HepG2 (cell line): ENCODE measurements around the gene APCDD1L. TPM values are rescaled to one million over a fixed set of nuclear protein-coding genes. Genes with fewer than 3 reads are reported as not detected.

Experiments used
- FOXK2 ChIP-seq: fragments of 450-650 bp; IDR thresholded peaks from 2 replicates; pipeline ENCODE4 v1.6.1; 2016
- GATA4 ChIP-seq: sonication (generic); IDR thresholded peaks from 2 replicates; pipeline ENCODE4 v1.6.1; 2016; ENCODE audit warnings: antibody characterized with exemption, low read depth, borderline replicate concordance
- NFRKB ChIP-seq: fragments of 450-650 bp; IDR thresholded peaks from 2 replicates; pipeline ENCODE4 v1.6.1; 2017
- SPEN ChIP-seq: sonication (generic); formaldehyde crosslinking; IDR thresholded peaks from 2 replicates; pipeline ENCODE4 v1.5.1; 2020; ENCODE audit warnings: low read depth, mild to moderate bottlenecking, missing genetic modification reagents
- ZNF292 ChIP-seq: sonication (generic); formaldehyde crosslinking; IDR thresholded peaks from 2 replicates; pipeline ENCODE4 v1.8.1; 2022; ENCODE audit warnings: mild to moderate bottlenecking, low read depth, missing genetic modification reagents, borderline replicate concordance
- ZNF563 ChIP-seq: sonication (generic); formaldehyde crosslinking; IDR thresholded peaks from 2 replicates; pipeline ENCODE4 v1.8.0; 2022; ENCODE audit warnings: mild to moderate bottlenecking, moderate library complexity, missing genetic modification reagents
- ZNF703 ChIP-seq: sonication (generic); formaldehyde crosslinking; IDR thresholded peaks from 2 replicates; pipeline ENCODE4 v1.5.1; 2020; ENCODE audit warnings: missing genetic modification reagents, mild to moderate bottlenecking, moderate library complexity, borderline replicate concordance
- ZNF768 ChIP-seq: sonication (generic); formaldehyde crosslinking; IDR thresholded peaks from 2 replicates; pipeline ENCODE4 v1.4.0; 2020; ENCODE audit warnings: missing genetic modification reagents
- polyA plus RNA-seq, 8 experiments: library from polyadenylated mRNA; depleted of rRNA in 3 of 8; stranded (reverse) in 7 of 8; unstranded in 1 of 8; fragments of >200 nt; fragmentation: Illumina TruSeq in 4 of 8; extraction: Trizol in 4 of 8; gene quantifications; 2 replicates each; pipeline versions ENCODE4 v1.2.1 to v1.2.3, GENCODE V29; 2011 to 2016; ENCODE audit warnings: low read depth in 4 of 8, missing spikeins in 1 of 8, mixed read lengths in 1 of 8; ENCODE audit not compliant: insufficient read depth in 1 of 8
- total RNA-seq, 5 experiments: library from RNA; depleted of rRNA; stranded (reverse); fragments of >200 nt; fragmentation: Illumina TruSeq; extraction: Trizol; gene quantifications; 2 replicates each; pipeline ENCODE4 v1.2.3, GENCODE V29; 2016; ENCODE audit warnings: low read depth in 1 of 5
- TF ChIP-seq, protein P1 (sequence below): sonication (generic); formaldehyde crosslinking; IDR thresholded peaks from 2 replicates; pipeline ENCODE4 v1.5.1; 2020; ENCODE audit warnings: mild to moderate bottlenecking, missing genetic modification reagents, borderline replicate concordance
- TF ChIP-seq, protein P2 (sequence below): sonication (generic); formaldehyde crosslinking; IDR thresholded peaks from 2 replicates; pipeline ENCODE4 v1.8.1; 2023; ENCODE audit warnings: missing genetic modification reagents, inconsistent platforms, borderline replicate concordance

The APCDD1L gene
- total and polyA plus RNA-seq, 2 of the 13 experiments (the other 11 are each of a cell fraction or from before 2014, with no cell fraction given) = not detected

DNA sequence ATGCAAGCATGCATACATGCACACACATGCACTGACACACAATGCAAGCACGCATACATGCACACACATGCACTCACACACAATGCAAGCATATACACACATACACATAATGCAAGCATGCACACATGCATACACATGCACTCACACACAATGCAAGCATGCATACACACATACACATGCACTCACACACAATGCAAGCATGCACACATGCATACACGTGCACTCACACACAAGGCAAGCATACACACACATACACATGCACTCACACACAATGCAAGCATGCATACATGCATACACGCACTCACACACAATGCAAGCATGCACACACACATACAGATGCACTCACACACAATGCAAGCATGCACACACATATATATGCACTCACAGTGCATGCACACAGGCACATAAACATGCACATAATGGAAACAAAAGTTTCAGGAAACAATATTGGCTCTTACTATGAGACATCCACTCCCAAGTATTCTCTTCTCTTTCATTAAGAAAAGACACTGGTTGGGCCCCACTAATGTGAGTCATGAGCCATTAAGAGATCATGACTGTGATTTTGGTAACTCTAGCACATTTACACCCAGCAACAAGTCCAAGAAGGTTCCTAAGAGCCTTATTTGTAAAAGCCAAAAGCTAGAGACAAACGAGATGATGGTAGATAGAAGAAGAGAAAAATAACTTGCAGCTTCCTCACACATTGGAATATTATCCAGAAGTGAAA, 22.2 kb downstream of the APCDD1L start (continued):
- TF ChIP-seq, protein P1, sequence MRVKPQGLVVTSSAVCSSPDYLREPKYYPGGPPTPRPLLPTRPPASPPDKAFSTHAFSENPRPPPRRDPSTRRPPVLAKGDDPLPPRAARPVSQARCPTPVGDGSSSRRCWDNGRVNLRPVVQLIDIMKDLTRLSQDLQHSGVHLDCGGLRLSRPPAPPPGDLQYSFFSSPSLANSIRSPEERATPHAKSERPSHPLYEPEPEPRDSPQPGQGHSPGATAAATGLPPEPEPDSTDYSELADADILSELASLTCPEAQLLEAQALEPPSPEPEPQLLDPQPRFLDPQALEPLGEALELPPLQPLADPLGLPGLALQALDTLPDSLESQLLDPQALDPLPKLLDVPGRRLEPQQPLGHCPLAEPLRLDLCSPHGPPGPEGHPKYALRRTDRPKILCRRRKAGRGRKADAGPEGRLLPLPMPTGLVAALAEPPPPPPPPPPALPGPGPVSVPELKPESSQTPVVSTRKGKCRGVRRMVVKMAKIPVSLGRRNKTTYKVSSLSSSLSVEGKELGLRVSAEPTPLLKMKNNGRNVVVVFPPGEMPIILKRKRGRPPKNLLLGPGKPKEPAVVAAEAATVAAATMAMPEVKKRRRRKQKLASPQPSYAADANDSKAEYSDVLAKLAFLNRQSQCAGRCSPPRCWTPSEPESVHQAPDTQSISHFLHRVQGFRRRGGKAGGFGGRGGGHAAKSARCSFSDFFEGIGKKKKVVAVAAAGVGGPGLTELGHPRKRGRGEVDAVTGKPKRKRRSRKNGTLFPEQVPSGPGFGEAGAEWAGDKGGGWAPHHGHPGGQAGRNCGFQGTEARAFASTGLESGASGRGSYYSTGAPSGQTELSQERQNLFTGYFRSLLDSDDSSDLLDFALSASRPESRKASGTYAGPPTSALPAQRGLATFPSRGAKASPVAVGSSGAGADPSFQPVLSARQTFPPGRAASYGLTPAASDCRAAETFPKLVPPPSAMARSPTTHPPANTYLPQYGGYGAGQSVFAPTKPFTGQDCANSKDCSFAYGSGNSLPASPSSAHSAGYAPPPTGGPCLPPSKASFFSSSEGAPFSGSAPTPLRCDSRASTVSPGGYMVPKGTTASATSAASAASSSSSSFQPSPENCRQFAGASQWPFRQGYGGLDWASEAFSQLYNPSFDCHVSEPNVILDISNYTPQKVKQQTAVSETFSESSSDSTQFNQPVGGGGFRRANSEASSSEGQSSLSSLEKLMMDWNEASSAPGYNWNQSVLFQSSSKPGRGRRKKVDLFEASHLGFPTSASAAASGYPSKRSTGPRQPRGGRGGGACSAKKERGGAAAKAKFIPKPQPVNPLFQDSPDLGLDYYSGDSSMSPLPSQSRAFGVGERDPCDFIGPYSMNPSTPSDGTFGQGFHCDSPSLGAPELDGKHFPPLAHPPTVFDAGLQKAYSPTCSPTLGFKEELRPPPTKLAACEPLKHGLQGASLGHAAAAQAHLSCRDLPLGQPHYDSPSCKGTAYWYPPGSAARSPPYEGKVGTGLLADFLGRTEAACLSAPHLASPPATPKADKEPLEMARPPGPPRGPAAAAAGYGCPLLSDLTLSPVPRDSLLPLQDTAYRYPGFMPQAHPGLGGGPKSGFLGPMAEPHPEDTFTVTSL (CRISPR knock-in tag) = no peak
- no peak for TF ChIP-seq ZNF703 (CRISPR knock-in tag)
- TF ChIP-seq NFRKB = 0 out of 2 replicates have a peak, but pooled peaks have one; percentile 58
- TF ChIP-seq FOXK2 = peak; percentile 59; the same call in 1 of the 2 replicates
- TF ChIP-seq, protein P2, sequence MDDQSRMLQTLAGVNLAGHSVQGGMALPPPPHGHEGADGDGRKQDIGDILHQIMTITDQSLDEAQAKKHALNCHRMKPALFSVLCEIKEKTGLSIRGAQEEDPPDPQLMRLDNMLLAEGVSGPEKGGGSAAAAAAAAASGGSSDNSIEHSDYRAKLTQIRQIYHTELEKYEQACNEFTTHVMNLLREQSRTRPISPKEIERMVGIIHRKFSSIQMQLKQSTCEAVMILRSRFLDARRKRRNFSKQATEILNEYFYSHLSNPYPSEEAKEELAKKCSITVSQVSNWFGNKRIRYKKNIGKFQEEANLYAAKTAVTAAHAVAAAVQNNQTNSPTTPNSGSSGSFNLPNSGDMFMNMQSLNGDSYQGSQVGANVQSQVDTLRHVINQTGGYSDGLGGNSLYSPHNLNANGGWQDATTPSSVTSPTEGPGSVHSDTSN (CRISPR knock-in tag) = no peak
- no peak for TF ChIP-seq GATA4
- TF ChIP-seq ZNF292 (CRISPR knock-in tag) = no peak
- no peak for TF ChIP-seq SPEN
- no peak for TF ChIP-seq ZNF768 (CRISPR knock-in tag)
- TF ChIP-seq ZNF563 (CRISPR knock-in tag) = no peak
